Glomerular visceral epithelial cell (primary cell): ENCODE results near the gene FAAP20.

Source experiments
- DNase-seq: peaks from one replicate; pipeline ENCODE4 v3.0.0-alpha.2; 2016; ENCODE audit errors: extremely low spot score

FAAP20 gene

GRCh38 chr1:2194319-2194897 lies at the start of gene FAAP20:
FAAP20 (minus strand) TSS chr1:2194772; CDS start chr1:2194749, 23 bp downstream.
- DNase-seq: peak; percentile 82

GRCh38 chr1:2242814-2243725 lies 48.5 kb upstream of the FAAP20 start:
- no peak for DNase-seq

GRCh38 chr1:2241820-2242219 lies 47.2 kb upstream of the FAAP20 start:
- DNase-seq: no peak

- DNase-seq: peak; percentile 80
These were observed 45.9 kb upstream of the FAAP20 start for GRCh38 chr1:2240270-2241156.

- DNase-seq: no peak
These were observed 44.9 kb upstream of the FAAP20 start for GRCh38 chr1:2239384-2239985.

GRCh38 chr1:2239013-2239370 lies 44.4 kb upstream of the FAAP20 start:
- no peak for DNase-seq

- no peak for DNase-seq
These were observed 43.9 kb upstream of the FAAP20 start for GRCh38 chr1:2238361-2239012.

GRCh38 chr1:2237773-2238172 lies 43.2 kb upstream of the FAAP20 start:
- peak; percentile 19 for DNase-seq

GRCh38 chr1:2236695-2237677 lies 42.4 kb upstream of the FAAP20 start:
- no peak for DNase-seq

GRCh38 chr1:2235300-2235998 lies 40.9 kb upstream of the FAAP20 start:
- no peak for DNase-seq

- no peak for DNase-seq
These were observed 40.2 kb upstream of the FAAP20 start for GRCh38 chr1:2234762-2235113.

GRCh38 chr1:2233997-2234761 lies 39.6 kb upstream of the FAAP20 start:
- DNase-seq: peak; percentile 78

GRCh38 chr1:2233468-2233867 lies 38.9 kb upstream of the FAAP20 start:
- no peak for DNase-seq

- DNase-seq: no peak
These were observed 38.4 kb upstream of the FAAP20 start for GRCh38 chr1:2232916-2233438.

- no peak for DNase-seq
These were observed 37.8 kb upstream of the FAAP20 start for GRCh38 chr1:2232255-2232915.

GRCh38 chr1:2231532-2232254 lies 37.1 kb upstream of the FAAP20 start:
- DNase-seq: peak; percentile 71

GRCh38 chr1:2230781-2231531 lies 36.4 kb upstream of the FAAP20 start:
- DNase-seq: peak; percentile 22
